RWPE2 (cell line): ENCODE measurements around the gene FOXF1.

Source experiments
- ATAC-seq: fragments of 200-7000 bp; cut with Tn5 transposase; 3 replicates; pipeline ENCODE4 v1.9.1; 2021; ENCODE audit warnings: low read depth
- DNase-seq: peaks from one replicate; pipeline ENCODE4 v3.0.0-alpha.2; 2020; ENCODE audit warnings: low spot score
- H3K27ac ChIP-seq: fragments of 450-650 bp; 2 replicates; pipeline ENCODE4 v1.5.1; 2017; ENCODE audit warnings: mild to moderate bottlenecking; ENCODE audit not compliant: poor library complexity, severe bottlenecking
- H3K27me3 ChIP-seq: fragments of 250-450 bp; sonication (Bioruptor Pico); 2 replicates; pipeline ENCODE4 v1.5.1; 2021; ENCODE audit warnings: mild to moderate bottlenecking, moderate library complexity; ENCODE audit not compliant: insufficient read depth, poor library complexity, severe bottlenecking
- H3K36me3 ChIP-seq: fragments of 250-450 bp; sonication (Bioruptor Pico); 2 replicates; pipeline ENCODE4 v1.5.1; 2020; ENCODE audit warnings: low read depth, mild to moderate bottlenecking, moderate library complexity
- H3K4me1 ChIP-seq: fragments of 250-450 bp; sonication (Bioruptor Pico); 2 replicates; pipeline ENCODE4 v1.5.1; 2021; ENCODE audit warnings: mild to moderate bottlenecking, moderate library complexity; ENCODE audit not compliant: insufficient read depth, poor library complexity, severe bottlenecking
- H3K4me3 ChIP-seq: fragments of 250-450 bp; sonication (Bioruptor Pico); 2 replicates; pipeline ENCODE4 v1.5.1; 2021; ENCODE audit warnings: mild to moderate bottlenecking, moderate library complexity; ENCODE audit not compliant: severe bottlenecking
- H3K9me3 ChIP-seq: fragments of 250-450 bp; sonication (Bioruptor Pico); 2 replicates; pipeline ENCODE4 v1.5.1; 2021; ENCODE audit warnings: mild to moderate bottlenecking, moderate library complexity; ENCODE audit not compliant: severe bottlenecking
- CTCF ChIP-seq: fragments of 450-650 bp; IDR thresholded peaks from one replicate; pipeline ENCODE4 v1.5.1; 2017; ENCODE audit warnings: mild to moderate bottlenecking, moderate library complexity; ENCODE audit not compliant: poor library complexity, severe bottlenecking

FOXF1 gene

GRCh38 chr16:86512301-86512859 lies 2.1 kb downstream of the FOXF1 start:
- H3K27ac ChIP-seq = no peak overlapping the region
- H3K9me3 ChIP-seq = no peaks in the 10 kb centered on the region
- no peak overlapping the region for H3K4me3 ChIP-seq
- H3K27me3 ChIP-seq = peaks cover 99% of the 10 kb centered on the region
- TF ChIP-seq CTCF = no peak
- no peaks in the 10 kb centered on the region for H3K36me3 ChIP-seq
- ATAC-seq = 0 out of 3 replicates have a peak, but pooled peaks have one; percentile 9
- peak; percentile 64 for DNase-seq
- no peaks in the 10 kb centered on the region for H3K4me1 ChIP-seq

- no peak overlapping the region for H3K27ac ChIP-seq
- ATAC-seq (no peak), DNase-seq (peak; percentile 52)
- no peak overlapping the region for H3K4me3 ChIP-seq
- TF ChIP-seq CTCF = no peak
- H3K9me3 ChIP-seq = no peaks in the 10 kb centered on the region
- no peaks in the 10 kb centered on the region for H3K36me3 ChIP-seq
- no peaks in the 10 kb centered on the region for H3K4me1 ChIP-seq
- peaks cover 99% of the 10 kb centered on the region for H3K27me3 ChIP-seq
Observed at GRCh38 chr16:86512860-86513470, 2.6 kb downstream of the FOXF1 start.

GRCh38 chr16:86513471-86514277 lies 3.3 kb downstream of the FOXF1 start:
- Histone ChIP-seq H3K4me3 (no peak overlapping the region), H3K27ac (no peak overlapping the region), H3K36me3 (no peaks in the 10 kb centered on the region), H3K9me3 (no peaks in the 10 kb centered on the region), H3K27me3 (peaks cover 99% of the 10 kb centered on the region), H3K4me1 (no peaks in the 10 kb centered on the region)
- no peak for ATAC-seq
- TF ChIP-seq CTCF = no peak
- DNase-seq = no peak

- peaks cover 99% of the 10 kb centered on the region for H3K27me3 ChIP-seq
- no peaks in the 10 kb centered on the region for H3K36me3 ChIP-seq
- no peak for ATAC-seq
Observed at GRCh38 chr16:86514481-86515376, 4.4 kb downstream of the FOXF1 start.

More at GRCh38 chr16:86514481-86515376, 4.4 kb downstream of the FOXF1 start:
- TF ChIP-seq CTCF = no peak
- Histone ChIP-seq H3K4me3 (no peak overlapping the region), H3K4me1 (no peaks in the 10 kb centered on the region), H3K9me3 (no peaks in the 10 kb centered on the region), H3K27ac (no peak overlapping the region)
- DNase-seq = no peak
